ENCODE data around the gene EFL1.

Gene EFL1

DNA sequence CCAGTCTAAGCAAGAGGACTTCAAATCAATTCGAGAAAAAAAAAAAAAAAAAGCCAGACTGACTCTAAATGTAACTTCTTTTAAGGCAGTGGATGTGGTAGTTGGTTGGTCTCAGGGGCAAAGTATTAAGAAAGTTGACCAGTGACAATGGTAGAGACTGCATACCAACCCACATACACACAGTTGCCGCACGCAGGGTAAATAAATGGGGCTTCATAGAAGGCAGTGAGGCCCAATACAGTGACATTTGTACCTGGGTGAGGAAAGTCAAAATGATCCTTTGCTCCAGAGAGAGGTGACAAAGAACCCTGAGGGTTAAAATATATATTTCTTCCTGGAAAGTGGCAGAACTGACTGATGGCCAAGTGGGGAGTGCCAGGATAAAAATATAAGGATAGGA lies 116.0 kb downstream of the EFL1 start:
- no peak for DNase-seq

DNA sequence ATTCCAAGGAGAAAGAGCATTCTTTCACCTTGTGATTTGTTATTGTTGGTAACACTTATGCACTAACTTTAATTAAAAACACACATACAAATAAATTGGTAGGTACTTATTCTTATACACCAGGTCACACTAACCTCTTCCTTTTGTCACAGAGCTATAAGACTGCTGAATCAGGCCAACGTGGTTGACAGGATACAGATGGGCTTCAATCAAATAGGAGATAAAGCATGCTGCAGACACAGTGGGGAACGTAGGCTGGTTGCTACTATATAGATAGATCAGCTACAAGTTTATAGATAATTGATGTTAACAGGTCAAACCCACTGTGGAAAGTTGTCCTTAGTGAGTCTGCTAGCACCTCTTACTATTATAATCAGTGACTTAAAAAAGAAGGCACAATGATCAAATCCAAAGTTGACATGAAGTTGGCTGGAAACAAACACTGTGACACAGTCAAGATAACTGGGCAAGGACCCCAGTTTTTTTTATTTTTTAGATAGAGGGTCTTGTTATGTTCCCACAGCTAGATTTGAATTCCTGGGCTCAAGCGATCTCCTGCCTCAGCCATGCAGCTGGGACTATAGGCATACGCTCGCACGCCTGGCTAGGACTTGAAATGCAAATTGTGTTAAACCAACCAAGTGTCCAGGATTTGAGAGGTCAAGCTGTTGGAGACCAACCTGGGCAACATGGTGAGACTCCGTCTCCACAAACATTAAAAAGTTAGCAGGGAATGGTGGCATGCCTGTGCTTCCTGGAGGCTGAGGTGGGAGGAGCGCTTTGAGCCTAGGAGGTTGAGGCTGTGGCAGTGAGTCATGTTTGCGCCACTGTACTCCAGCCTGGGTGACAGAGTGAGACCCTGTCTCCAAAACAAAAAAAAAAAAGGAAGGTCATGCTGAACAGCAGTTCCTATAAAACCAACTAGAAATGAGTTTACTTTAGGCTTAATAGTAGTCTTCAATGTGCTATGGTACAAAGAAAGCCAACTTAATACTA lies 118.8 kb downstream of the EFL1 start:
- no peak for DNase-seq

DNA sequence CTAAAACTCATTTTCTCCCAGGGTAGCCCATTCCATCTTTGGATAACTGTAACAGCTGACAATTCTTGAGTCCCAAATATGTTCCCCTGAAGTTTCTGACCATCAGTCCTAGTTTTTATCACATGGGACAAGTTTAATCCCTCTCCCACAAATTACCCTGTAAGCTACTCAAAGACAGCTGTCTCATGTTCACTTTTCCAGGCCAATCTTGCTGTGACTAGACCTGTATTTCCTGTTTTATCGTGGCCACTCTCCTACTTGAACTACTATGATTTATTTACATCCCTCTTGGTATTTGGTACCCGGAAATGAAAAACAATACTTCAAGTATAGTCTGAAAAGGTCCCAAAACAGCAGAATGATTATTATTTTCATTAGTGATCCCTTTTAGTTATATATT lies 121.6 kb downstream of the EFL1 start:
- no peak for DNase-seq

DNA sequence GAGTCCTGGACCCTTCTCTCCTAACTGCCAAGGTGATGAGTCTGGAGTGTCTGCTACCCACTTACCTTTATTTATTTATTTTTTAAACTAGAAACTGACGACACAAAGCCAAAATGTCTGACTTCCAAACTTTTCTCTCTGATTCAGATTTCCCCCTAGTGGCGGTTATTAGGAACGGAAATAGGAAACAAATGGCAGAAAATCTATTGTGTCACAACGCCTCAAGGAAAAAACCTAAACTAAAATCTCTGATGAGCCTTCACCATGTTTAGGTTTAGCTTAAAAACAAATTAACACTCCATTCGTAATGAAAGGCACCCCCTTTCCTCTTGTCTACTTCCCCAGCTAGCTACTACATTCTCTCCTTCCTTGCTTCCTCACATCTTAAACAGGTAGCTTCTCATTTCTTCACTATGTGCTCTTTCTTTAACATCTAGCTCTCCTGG lies 122.7 kb downstream of the EFL1 start:
- peak; percentile 4 for DNase-seq

DNA sequence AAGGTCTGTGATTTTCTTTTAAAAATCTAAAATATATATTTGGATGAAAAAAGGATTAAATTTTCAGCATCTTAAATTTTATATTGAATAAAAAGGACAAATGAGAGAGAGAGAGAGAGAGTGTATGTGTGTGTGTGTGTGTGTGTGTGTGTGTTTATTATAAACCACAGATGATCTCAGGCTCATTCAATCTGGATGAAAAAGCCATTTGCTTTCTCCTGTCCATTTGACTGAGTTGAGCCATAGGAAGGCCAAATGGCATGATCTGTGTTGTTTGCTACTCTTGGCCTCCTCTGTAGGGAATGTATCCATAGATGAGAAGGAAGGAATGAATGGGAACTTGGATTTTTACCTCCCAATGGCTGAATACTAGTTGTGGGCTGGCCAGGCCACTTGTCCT lies 124.2 kb downstream of the EFL1 start:
- DNase-seq: no peak

DNA sequence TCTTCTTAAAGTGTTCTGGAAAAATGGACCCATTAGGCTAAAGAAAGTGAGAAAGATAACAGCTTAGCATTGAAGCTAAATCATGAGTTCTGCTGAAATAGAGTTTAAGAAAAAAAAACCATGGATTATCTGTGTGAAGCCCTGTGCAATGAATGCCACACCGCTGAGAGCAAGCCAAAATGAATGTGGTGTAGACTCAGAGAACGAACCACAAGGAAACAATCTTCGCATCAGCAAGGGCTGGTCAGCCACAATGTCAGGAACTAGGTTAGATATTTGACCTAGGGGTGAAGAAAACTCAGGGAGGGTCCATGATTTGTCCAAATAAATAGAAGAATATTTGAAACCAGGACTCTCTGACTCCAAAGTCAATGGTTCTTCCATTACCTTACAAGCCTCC lies 125.3 kb downstream of the EFL1 start:
- DNase-seq: no peak

DNA sequence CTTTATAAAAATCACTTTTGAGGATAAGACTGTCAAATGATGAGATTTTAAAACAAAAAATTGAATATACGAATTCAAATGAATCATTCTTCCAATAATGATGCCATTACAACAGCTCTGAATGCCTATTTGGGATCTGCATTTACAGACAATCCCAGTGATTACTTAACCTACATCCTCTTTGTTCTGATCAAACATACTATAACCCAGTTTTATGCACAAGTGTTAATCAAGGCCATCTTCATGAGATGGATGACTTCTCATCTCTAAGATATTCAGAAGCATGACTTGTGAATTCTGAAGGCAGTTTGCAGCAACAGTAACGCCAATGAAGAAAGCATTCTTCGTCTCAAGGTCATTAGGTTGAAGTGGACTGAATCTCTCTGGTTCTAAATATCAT lies 126.4 kb downstream of the EFL1 start:
- DNase-seq: no peak

DNA sequence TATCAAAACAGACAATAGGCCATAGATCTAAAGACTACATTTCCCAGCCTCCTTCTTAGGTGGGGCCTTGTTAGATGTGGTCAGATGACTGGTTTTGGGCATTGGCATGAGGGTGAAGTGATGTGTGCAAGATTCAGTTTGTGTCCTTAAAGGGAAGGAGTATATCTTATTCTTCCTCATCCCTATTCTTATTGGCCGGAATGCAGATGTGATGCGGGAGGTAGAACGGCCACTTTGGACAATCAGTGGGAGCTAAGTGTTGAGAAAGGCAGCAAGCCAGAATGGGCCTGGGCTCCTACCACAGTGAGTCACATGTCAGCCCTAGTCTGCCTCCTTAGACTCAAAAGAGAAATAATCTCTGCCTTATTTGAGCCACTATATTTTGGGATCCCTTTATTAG lies 126.9 kb downstream of the EFL1 start:
- DNase-seq: no peak

DNA sequence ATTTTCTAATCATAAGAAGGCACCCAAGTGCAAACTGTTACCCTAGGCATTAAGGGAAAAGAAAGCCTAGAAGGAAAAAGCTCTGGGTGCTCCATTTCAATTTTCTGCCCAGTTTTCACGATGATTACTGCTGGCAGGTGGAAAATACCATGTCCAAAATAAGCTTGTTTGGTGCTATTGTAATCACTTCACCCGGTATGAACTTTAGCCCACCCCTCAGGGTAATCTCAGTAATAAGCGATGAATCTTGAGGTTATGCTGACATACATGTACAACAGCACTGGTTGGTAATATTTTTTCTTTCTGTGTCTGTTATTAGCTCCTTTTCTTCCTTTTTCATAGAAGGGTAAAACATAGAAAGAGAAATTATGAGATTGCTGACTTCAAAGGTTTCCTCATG lies 128.1 kb downstream of the EFL1 start:
- no peak for DNase-seq

DNA sequence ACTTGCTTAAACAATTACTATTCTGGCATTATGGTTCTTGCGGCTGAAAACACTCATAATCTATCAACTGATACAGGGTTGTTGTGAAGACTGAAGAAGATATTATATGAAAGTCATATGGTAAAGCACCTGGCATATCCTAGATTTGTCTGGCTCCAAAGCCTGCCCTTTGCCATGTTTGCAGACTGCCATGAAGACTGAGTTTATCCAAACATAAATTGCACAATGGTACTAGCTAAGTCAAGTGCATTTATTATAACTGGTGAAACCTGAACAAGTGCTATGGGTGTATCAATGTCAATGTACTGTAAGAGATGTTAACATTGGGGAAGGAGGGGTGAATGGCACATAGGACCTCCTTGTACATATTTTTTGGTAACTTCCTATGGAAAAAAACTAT lies 129.3 kb downstream of the EFL1 start:
- DNase-seq: no peak

DNA sequence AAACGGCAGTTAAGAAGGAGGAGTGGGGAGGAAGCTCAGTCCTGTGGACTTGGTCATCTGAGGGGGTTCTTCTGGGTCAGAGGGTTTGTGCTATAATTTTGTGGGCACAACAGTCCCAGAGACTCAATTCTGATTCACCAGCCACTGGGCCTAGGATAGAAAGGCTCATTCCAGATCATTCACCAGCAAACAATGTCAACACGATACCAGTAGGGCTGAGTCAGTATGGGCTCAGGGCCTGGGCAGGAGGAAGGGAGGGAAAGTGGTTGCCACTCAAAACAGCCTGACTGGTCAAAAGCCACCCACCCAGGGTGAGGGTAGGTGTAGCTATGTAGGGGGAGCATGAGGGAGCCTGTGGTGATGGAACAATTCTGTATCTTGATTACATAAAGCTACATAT lies 129.8 kb downstream of the EFL1 start:
- no peak for DNase-seq

DNA sequence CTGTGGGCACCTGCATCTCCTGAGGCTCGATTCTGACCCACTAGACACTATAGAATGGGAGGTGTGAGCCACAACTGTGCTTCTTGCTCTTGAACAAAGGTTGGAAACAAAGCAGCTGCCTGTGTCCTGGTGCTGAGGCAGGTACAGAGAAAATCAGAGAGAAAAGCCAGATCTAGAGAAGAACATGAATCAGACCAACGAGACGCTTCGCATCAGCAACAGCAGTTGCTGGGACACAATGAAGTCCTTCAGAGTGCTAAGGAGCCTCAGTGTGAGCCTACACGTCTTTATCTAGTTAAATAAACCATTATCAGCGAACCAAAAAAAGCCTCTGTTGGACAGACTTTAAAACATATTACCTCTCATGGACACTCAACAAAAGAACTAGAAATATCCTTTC lies 130.4 kb downstream of the EFL1 start:
- DNase-seq: no peak

DNA sequence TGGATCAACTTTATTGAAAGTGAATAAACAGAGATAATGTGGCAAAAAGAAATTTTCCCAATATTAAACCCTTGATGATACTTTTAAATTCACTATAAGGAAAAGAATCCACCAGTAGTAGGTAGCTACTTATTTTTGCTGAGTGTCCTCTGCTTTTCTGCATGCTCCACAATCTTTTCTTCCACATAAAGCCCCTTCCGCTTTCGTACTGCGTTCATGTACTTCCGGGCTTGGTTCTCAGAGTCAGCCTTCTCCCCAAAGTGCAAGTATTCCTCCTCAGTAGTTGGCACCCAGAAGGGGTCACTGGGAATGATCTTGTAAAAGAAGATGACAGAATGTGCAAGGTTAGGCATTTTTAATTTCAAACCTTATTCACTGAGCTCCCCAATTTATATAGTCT lies 132.3 kb downstream of the EFL1 start:
- DNase-seq: no peak

DNA sequence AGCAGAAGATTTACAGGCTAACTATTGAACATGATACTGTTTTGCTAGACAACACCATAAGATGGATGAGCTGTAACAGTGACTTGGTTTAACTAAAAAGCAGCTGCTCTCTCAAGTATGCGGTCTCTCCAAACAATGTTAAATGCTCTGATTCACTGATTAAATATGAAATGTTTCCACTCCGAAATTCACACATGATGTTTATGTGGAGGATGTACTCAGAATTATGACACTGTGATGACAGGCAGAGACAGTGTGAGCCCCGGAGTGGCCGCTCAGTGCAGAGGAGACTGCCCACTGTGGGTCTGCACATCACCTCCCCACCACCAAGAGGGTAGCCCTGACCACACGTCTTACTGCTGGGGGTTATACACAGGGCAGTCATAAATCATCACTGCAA lies 132.8 kb downstream of the EFL1 start:
- no peak for DNase-seq

DNA sequence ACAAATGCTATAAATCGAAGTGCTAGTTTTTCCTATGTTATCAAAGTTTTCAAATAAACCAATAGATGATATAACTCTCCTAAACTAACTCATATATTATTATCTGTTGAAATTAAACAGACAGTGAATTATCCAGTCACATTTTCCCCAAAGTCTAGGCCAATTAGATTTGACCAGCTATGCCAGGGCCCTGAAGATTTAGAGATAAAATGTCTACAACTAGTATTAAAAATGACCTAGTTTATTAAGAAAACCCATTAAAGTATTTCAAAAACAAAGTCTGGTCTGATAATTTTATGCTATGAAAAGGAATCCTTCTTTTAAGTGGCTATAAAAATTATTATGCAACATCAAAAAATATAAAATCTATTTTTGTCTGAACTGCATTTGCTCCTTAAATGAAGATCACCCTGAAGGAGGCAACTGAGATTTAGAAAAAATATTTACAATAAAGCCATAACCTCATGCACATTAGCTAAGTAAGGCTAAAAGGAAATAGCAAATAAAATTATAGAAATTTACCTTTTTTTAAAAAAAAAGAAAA lies 133.3 kb downstream of the EFL1 start:
- no peak for DNase-seq

DNA sequence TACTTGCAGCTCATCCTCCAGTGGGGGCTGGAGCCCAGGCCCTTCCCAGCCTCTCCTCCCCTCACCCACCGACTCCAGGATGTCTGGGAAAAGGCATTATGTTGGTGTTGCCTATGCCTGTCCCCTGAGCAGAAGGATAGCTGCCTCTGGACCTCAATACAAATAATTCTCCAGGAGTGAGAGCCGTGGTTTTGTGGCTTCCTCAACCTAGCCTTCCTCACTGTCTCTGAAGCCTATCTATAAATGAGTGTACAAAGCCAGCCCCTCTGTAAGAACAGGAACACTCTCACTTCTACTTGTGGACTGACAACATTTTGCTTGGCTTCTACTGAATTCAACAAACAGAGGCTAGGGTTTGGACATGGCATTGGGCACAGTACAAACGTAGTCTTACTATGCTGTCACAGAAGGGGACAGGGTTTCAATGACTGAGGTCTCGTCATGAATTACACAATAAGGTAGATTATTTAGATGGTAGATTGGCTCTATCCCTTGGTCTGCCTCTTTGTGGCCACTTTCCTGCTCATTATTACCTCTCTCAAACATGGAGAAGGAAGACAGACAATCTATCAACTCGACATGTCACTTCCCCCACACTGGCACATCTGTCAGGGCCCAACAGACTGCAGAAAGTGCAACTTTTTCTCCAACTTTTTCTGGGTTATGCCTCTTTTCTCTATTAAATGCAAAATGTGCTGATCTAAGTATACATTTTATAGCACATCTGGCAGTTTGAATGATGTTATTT lies 134.0 kb downstream of the EFL1 start:
- DNase-seq: no peak

DNA sequence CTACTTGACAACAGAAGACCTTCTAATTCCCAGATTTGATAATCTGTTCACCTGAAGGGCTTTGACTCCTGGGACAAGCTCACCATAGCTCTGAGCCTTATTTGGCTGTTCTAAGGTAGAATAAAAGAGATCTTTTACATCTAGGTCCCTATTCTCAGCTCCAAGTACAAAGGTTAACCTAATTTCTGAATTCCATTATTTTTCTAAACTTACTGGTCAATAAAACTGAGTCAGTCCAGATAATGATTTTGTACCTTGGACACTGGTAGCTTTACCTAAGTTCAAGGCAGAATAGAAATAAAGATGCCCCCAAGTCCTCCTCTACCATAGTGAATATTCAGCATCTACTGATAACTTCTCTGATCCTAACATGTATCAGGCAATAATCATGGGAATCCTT lies 135.0 kb downstream of the EFL1 start:
- no peak for DNase-seq

DNA sequence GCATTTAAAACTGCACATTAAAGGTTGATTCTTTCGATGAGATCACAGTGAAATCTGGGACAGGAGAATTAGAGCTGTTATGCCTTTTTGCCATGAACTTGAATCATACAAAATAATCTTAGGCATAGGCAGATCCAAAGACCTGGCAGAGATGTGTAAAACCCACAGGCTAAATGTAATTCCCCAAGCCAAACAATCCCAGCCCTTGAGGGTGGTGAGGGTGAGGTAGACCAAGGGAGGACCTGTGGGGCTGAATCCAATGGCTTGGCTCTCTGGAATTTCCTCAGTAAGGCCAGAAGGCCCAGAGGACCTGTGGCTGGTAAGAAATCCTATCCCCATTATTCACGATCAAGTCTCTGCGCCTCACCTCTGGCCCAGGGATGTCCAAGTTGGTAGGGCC lies 136.2 kb downstream of the EFL1 start:
- DNase-seq: no peak

DNA sequence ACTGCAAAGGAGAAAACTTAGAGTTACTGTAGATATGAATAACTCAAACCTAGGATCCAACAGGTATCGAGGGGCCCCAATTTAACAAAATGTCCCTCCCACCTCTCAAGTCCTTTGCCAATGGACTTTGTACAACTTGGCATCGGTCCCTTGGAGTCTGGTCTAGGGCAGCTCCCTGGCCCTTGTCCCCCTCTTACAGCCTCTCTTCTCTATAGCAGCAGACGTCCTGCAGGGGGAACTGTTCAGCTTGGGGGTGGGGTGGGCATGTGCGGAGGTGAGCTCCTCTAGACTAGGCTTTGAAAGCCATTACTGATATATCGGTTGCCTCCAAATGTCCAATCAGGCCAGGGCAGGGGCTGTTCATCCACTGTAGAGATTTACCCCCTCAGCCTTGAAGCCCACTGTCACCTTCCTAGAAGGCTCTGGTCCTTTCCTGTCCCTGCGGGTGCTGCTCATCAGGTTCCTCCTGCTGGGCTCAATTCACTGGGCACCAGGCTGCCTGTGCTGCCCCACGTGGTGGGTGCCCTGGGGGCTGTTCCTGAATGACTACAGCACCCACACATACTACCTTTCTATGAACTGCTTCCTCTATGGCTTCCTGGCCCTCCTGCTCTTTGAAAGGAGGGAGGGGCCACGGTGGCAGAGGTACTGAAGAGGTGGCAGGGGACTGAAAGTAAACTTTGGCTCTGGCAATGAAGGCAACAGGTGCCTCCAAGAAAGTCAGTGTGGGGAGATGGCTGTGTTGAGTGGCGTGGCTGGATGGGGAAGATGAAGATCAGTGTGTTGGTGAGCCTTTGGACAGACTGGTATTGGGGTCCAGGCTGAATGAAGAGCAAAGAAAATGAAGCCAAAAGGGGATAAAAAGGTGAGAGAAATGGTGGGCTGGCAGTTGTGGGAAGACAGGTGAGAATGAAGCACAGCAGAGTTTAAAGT lies 137.9 kb downstream of the EFL1 start:
- no peak for DNase-seq

DNA sequence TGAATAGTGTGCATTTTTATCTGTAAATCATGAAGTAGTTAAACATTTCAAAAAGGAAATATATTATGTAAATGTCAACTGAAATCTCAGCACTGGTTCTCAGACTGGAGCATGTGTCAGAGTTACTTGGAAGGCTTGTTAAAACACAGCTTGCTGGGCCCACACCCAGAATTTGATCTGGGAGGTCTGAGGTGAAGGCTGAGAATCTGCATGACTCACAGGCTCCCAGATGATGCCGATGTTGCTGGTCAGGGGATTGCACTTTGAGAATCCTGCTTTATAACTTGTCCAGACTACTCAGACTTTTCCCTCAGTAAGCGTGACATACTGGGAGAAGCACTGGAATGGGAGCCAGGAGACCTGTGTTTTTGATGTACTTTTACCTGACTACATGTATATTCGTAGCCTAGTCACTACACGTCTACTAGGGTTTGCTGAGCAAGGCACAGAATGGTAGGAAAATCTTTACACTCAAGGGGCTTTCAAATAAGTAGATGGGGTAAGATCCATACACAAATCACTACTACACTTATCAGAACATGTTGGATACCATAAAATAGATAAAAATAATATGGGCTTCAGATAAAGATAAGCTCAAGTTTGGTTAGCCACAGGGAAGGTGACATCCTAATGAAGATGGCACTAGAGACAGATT lies 139.7 kb downstream of the EFL1 start:
- no peak for DNase-seq

DNA sequence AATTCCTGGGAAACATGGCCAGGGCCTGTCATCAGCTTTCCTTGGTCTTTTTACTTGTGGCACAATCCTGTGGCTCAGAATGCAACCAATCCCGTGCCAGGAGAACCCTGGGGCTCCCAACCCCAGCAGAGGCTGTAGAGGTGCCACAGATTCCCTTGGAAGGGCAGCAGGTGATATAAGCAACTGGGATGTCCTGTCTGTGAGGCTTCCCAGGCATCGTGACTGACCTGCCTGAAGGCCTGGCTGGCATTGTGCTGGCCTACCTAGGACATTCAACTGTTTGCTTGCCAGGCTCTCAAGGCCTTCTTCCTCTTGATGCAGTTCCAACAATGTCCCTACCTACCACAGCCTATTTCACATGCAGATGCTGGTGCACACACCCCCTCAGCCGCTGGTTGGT lies 144.5 kb downstream of the EFL1 start:
- DNase-seq: no peak

DNA sequence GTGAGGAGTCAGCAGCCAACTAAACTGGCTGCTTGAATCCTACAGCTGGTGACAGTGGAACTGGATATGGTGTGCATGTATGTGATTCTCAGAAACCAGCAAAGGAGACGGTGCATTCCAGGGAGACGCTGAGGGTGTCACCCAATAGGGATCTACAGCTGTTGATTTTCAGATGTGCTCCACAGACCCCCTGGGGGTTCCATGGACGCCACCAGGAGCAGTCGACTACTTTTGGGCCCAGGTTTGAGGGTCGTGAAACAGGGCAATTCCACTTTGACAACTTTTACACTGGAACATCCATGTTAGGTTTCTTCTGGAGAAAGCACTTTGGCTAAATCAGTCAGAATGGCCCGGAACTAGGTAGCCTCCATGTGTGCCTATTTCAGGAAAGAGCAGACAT lies 145.2 kb downstream of the EFL1 start:
- no peak for DNase-seq

All from NCI-H2107 (cell line).